RWPE2 (cell line): Measurements from ENCODE around the gene TMEM176B.

Experiments used
- ATAC-seq: fragments of 200-7000 bp; cut with Tn5 transposase; 3 replicates; pipeline ENCODE4 v1.9.1; 2021; ENCODE audit warnings: low read depth
- DNase-seq: peaks from one replicate; pipeline ENCODE4 v3.0.0-alpha.2; 2020; ENCODE audit warnings: low spot score
- H3K27ac ChIP-seq: fragments of 450-650 bp; 2 replicates; pipeline ENCODE4 v1.5.1; 2017; ENCODE audit warnings: mild to moderate bottlenecking; ENCODE audit not compliant: poor library complexity, severe bottlenecking
- H3K27me3 ChIP-seq: fragments of 250-450 bp; sonication (Bioruptor Pico); 2 replicates; pipeline ENCODE4 v1.5.1; 2021; ENCODE audit warnings: mild to moderate bottlenecking, moderate library complexity; ENCODE audit not compliant: insufficient read depth, poor library complexity, severe bottlenecking
- H3K36me3 ChIP-seq: fragments of 250-450 bp; sonication (Bioruptor Pico); 2 replicates; pipeline ENCODE4 v1.5.1; 2020; ENCODE audit warnings: low read depth, mild to moderate bottlenecking, moderate library complexity
- H3K4me1 ChIP-seq: fragments of 250-450 bp; sonication (Bioruptor Pico); 2 replicates; pipeline ENCODE4 v1.5.1; 2021; ENCODE audit warnings: mild to moderate bottlenecking, moderate library complexity; ENCODE audit not compliant: insufficient read depth, poor library complexity, severe bottlenecking
- H3K4me3 ChIP-seq: fragments of 250-450 bp; sonication (Bioruptor Pico); 2 replicates; pipeline ENCODE4 v1.5.1; 2021; ENCODE audit warnings: mild to moderate bottlenecking, moderate library complexity; ENCODE audit not compliant: severe bottlenecking
- H3K9me3 ChIP-seq: fragments of 250-450 bp; sonication (Bioruptor Pico); 2 replicates; pipeline ENCODE4 v1.5.1; 2021; ENCODE audit warnings: mild to moderate bottlenecking, moderate library complexity; ENCODE audit not compliant: severe bottlenecking
- TF ChIP-seq, protein P1 (sequence below): fragments of 450-650 bp; IDR thresholded peaks from one replicate; pipeline ENCODE4 v1.5.1; 2017; ENCODE audit warnings: mild to moderate bottlenecking, moderate library complexity; ENCODE audit not compliant: poor library complexity, severe bottlenecking

TMEM176B gene

DNA sequence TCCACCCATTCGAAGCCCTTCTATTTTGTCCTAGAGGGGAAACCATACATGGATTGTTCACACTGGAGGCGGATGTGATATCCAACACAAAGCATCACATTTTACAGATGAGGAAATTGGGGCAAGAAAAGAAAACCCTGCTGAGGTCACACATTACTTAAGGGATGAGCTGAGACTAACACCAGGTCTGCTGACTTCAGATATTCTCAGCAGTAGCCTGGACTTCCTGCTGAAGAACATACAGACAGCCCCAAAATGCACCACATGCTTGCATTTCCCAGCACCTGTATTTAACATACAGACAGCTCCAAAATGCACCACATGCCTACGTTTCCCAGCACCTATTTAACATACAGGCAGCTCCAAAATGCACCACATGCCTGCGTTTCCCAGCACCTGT is 51.8 kb downstream of the TMEM176B start:
- Histone ChIP-seq H3K4me3 (no peak overlapping the region), H3K27me3 (peaks cover 12% of the 10 kb centered on the region), H3K27ac (no peak overlapping the region), H3K4me1 (no peaks in the 10 kb centered on the region), H3K9me3 (no peaks in the 10 kb centered on the region), H3K36me3 (no peaks in the 10 kb centered on the region)
- TF ChIP-seq, protein P1, sequence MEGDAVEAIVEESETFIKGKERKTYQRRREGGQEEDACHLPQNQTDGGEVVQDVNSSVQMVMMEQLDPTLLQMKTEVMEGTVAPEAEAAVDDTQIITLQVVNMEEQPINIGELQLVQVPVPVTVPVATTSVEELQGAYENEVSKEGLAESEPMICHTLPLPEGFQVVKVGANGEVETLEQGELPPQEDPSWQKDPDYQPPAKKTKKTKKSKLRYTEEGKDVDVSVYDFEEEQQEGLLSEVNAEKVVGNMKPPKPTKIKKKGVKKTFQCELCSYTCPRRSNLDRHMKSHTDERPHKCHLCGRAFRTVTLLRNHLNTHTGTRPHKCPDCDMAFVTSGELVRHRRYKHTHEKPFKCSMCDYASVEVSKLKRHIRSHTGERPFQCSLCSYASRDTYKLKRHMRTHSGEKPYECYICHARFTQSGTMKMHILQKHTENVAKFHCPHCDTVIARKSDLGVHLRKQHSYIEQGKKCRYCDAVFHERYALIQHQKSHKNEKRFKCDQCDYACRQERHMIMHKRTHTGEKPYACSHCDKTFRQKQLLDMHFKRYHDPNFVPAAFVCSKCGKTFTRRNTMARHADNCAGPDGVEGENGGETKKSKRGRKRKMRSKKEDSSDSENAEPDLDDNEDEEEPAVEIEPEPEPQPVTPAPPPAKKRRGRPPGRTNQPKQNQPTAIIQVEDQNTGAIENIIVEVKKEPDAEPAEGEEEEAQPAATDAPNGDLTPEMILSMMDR, result no peak
- DNase-seq, result no peak
- no peak for ATAC-seq

DNA sequence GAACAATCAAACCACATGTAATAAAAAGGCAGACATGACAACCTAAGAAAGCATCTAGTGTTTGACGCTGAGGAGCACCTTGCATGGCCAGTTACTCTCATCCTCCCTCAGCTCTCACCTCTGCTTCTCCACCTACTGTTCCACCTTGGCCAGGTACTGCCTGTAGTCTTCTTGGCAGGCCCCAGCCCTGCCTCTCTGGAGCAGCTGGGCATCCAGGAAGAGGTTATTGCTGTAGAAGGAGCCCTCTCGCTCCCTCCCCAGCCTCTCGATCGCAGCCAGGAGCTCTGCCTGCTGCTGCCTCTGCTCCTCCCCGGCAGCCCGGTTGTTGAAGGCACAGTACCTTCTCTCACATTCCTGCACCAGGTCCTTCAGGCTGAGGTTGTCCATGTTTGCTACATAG is 53.2 kb downstream of the TMEM176B start:
- no peak for ATAC-seq

GRCh38 chr7:150745876-150746275 is 54.3 kb downstream of the TMEM176B start:
- no peaks in the 10 kb centered on the region for H3K36me3 ChIP-seq
- DNase-seq (no peak), ATAC-seq (no peak)
- H3K4me3 ChIP-seq, result no peak overlapping the region
- H3K27ac ChIP-seq, result no peak overlapping the region
- peaks cover 5% of the 10 kb centered on the region for H3K27me3 ChIP-seq
- TF ChIP-seq, protein P1, result no peak
- H3K4me1 ChIP-seq, result no peaks in the 10 kb centered on the region
- no peaks in the 10 kb centered on the region for H3K9me3 ChIP-seq

More for the DNA sequence above, 53.2 kb downstream of the TMEM176B start:
- no peaks in the 10 kb centered on the region for H3K36me3 ChIP-seq
- no peak overlapping the region for H3K4me3 ChIP-seq
- H3K27me3 ChIP-seq, result peaks cover 12% of the 10 kb centered on the region
- no peaks in the 10 kb centered on the region for H3K4me1 ChIP-seq
- no peak for DNase-seq
- no peaks in the 10 kb centered on the region for H3K9me3 ChIP-seq
- H3K27ac ChIP-seq, result no peak overlapping the region
- TF ChIP-seq, protein P1, result no peak

- TF ChIP-seq, protein P1, result no peak
- DNase-seq (no peak), ATAC-seq (no peak)
- Histone ChIP-seq H3K9me3 (peaks cover 4% of the 10 kb centered on the region), H3K27ac (no peak overlapping the region), H3K4me3 (no peak overlapping the region), H3K36me3 (no peaks in the 10 kb centered on the region), H3K4me1 (no peaks in the 10 kb centered on the region), H3K27me3 (peaks cover 5% of the 10 kb centered on the region)
Measured at GRCh38 chr7:150745086-150745485, 55.1 kb downstream of the TMEM176B start.

GRCh38 chr7:150744041-150744656 is 56.0 kb downstream of the TMEM176B start:
- H3K36me3 ChIP-seq, result no peaks in the 10 kb centered on the region
- ATAC-seq (no peak), DNase-seq (no peak)
- peaks cover 5% of the 10 kb centered on the region for H3K4me1 ChIP-seq
- H3K27me3 ChIP-seq, result no peaks in the 10 kb centered on the region
- H3K9me3 ChIP-seq, result peaks cover 4% of the 10 kb centered on the region
- no peak overlapping the region for H3K27ac ChIP-seq
- TF ChIP-seq, protein P1, result no peak
- H3K4me3 ChIP-seq, result no peak overlapping the region
